GM21360 (cell line): Measurements from ENCODE around the gene STAP2.
"Not testable (repeated sequence)": the region's sequence is repeated elsewhere in the genome, so short reads cannot be mapped to it uniquely, and the experiment has no call there.

Source experiments
- ATAC-seq: cut with Tn5 transposase; IDR thresholded peaks from one replicate; pipeline ENCODE4 v1.9.1; 2021; ENCODE audit warnings: mild to moderate bottlenecking, moderate library complexity; ENCODE audit not compliant: unreplicated experiment

The STAP2 gene

DNA sequence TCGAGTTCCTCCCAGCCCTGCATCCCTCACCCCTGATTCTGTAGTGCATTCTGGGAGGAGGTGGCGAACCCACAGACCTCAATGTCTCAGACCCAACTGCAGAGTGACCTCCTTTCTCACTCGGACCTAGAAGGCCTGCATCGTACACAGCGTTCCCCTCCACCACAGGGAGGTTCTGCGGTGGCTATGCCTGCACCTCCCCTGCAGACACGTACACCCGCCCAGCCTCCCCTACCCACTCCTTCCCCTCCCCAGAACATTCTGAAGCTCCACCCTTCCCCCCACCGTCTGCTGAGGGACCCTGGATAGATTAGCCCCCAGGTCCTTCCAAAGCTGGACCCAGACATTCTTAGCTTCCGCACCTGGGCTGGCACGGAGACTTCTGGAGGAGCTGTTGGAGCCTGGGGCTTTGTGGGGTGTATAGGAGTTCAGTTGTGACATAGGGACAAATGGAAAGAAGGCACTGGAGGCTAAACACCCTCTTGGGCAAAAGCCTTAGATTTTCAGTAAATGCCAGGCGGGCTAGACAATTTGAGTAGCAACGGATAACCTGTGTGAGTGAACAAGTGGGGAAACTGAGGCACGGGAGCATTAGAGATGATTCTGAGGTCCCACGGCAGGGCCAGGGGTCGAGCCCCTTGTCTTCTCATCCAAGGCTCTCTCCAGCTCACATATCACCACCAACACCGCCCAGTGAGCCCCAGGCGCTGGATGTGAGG lies 34.6 kb downstream of the STAP2 start:
- ATAC-seq, result no peak

DNA sequence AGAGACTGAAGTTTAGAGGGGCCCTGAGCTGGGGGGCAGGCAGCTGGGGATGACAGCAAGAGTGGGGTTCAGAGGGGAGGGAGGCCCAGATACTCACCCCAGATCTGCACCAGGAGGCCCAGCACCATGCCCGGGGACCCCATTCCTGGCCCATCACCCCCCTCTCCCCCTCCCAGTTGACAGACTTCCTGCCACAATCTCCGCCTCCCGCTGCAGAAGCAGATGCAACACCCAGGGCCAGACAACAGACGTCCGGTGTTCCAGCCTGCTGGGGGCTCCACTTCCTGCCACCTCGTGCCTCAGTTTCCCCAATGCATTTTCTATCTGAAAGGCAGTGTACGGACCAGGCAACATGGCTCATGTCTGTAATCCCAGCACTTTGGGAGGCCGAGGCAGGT lies 36.4 kb downstream of the STAP2 start, which contains the start of gene TMIGD2:
TMIGD2 (minus strand) TSS at position 147 of the 398 bp plus-strand sequence; CDS start at position 143, 4 bp downstream.
- no peak for ATAC-seq

DNA sequence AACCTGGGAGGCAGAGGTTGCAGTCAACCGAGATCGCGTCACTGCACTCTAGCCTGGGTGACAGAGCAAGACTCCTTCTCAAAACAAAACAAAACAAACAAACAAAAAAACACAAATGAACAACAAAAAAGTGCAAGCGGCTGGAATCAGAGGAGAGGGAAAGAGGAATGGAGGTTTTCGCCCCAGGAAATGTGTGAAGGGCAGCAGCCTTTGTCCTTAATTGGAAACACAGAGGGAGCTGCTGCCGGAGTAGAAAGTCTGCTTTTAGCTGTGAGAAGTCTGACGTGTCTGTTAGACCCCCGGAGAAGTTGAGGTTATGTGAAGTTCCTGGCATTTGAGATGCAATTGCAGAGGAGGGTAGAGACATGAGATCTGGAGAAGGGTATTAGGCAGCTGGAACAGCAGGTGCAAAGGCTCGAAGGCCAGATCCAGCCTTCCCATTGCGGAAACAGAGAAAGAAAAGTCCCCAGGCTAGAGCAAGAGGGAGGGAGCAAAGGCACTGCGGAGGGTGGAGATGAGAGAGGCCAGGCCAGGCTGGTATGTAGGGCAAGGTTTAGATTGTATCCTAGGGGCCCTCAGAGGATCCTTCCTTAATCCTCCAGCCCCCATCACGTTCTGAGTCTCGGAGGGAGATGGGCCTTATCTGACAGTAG lies 36.9 kb downstream of the STAP2 start:
- ATAC-seq, result no peak

DNA sequence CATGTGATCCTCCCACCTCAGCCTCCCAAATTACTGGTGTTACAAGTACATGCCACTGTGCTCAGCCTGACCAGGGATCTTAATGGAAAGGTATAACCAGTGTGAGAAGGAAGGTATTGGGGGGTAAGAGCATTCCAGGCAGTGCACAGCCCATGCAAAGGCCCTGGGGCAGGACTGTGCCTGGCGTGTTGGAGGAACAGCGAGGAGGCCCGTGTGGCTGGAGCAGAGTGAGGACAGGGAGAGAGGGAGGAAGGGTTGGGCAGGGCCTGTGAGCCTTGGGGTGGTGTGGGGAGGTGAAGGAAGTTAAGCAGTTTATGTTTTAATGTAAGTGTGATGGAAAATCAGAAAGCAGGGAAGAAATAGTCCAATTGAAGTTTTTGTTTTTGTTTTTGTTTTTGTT lies 38.0 kb downstream of the STAP2 start:
- ATAC-seq, result no peak

DNA sequence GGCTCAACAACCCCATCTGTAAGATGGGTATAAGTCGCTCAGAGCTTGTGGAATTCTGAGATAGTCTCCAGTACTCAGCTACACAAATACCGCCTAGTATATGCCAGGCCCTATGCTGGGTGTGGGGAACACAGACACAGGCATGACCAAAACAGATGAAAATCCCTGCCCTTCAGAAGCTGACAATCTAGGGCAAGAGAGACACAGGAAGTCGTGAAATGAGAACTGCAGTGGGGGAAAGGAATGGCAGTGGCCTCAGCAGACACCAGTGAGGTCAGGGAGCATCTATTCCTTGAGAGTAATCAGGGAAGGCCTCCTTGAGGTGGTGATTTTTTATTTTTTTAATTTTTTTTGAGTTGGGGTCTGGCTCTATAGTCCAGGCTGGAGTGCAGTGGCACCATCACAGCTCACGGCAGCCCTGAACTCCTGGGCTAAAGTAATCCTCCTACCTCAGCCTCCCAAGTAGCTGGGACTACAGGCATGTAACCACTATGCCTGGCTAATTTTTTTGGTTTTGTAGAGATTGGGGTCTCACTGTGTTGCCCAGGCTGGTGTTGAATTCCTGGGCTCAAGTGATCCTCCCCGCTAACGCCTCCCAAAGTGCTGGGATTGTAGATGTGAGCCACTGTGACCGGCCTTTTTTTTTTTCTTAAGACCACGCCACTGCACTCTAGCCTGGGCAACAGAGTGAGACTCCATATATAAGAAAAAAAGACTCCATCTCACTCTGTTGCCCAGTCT lies 39.6 kb downstream of the STAP2 start:
- ATAC-seq, result no peak

DNA sequence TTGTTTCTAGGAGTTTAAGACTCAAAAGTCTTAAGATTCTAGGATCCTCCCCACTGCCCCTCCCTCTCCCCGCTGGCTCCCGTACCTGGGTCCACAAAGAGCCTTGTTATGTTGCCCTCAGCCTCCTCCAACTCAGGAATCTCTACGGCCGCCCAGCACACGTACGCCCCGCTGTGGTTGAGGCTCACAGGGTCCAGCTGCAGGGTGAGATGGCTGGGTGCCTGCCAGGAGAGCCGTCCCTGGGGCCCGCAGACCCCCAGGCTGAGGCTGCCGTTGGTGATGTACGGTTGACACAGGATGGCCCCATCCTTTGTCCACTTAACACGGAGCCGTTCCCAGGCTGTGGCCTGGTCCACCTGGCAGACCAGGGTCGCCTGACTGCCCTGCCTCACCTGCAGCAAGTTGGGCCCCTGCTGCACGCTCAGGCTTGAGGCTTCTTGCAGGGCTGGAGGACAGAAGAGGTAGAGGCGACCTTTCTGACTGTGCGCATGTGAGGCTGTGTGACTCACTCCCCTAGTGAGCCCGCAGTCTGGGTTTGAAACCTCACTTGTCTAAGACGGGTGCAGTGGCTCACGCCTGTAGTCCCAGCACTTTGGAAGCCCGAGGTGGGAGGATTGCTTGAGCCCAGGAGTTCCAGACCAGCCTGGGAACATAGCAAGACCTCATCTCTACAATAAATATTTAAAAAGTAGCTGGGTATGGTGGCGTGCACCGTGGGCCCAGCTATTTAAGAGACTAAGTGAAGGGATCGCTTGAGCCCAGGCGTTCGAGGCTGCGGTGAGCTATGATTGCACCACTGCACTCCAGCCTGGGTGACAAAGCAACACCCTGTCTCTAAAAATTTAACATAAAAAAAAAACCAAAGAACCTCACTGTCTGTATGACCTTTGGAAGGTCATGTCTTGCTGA lies 40.5 kb downstream of the STAP2 start:
- no peak for ATAC-seq

DNA sequence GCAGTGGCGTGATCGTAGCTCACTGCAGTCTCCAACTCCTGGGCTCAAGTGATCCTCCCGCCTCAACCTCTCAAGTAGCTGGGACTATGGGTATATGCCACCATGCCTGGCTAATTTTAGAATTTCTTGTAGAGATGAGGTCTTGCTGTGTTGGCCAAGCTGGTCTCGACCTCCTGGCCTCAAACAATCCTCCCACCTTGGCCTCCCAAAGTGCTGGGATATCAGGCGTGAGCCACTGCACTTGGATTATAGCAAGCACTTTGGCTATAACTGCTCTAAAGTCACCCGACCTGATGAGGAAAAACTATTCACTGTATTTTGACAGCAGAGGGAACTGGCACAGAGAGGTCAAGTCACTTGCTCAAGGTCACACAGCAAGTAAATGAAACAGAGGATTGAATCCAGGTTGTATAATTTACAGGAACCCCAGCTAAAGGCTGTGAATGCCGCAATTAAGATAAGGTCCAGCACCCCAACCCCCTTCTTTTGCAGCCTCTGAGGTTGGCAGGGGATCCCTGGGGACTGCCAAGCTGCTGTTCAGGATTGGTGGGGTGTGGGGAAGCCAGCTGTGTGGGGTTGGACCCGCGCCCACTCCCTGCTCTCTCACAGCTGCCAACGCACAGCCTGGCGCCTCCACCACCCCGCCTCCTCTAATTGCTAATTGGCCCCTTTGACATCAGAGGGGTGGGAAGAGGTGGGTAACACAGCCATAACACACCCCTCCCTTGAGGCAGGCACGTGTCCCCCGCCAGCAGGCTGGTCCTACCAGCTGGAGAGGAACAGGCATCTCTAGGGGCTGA lies 42.5 kb downstream of the STAP2 start:
- ATAC-seq, result no peak

DNA sequence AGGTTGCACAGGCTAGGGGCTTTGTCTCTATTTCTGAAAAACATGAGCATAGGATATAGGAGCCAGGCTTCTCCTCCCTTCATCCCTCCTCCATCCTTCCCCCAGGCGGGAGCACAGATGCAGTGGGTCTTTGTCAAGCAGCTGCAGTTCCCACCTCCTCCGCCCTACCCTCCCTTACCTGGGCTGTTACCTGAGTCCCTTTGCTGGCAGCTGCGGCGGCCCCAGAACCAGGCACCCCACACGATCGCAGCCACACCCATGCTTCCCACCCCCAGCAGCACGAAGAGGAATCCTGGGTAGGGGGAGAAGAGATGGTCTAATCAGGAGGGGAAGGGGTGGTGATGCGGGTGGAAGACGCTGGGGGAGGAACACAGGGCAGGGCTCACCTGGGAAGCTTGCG lies 44.2 kb downstream of the STAP2 start:
- no peak for ATAC-seq

DNA sequence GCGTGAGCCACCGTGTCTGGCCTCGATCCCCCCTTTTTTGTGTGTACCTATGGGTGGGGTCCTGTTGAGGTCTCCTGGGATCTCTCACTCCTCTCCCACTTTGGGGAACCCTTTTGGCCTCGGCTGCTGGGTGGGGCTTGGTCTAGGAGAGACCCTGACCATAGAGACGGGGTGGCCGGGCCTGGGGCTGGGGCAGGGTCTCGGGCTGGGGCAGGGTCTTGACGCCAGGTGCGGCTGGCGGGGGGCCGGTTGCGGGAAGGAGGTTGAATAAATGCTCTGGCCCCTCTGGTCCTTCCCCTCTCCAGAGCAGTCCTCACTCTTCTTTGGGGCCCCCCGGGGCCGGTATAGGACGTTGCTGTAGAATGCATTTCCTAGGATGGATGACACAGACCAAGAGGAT lies 46.1 kb downstream of the STAP2 start:
- no peak for ATAC-seq

DNA sequence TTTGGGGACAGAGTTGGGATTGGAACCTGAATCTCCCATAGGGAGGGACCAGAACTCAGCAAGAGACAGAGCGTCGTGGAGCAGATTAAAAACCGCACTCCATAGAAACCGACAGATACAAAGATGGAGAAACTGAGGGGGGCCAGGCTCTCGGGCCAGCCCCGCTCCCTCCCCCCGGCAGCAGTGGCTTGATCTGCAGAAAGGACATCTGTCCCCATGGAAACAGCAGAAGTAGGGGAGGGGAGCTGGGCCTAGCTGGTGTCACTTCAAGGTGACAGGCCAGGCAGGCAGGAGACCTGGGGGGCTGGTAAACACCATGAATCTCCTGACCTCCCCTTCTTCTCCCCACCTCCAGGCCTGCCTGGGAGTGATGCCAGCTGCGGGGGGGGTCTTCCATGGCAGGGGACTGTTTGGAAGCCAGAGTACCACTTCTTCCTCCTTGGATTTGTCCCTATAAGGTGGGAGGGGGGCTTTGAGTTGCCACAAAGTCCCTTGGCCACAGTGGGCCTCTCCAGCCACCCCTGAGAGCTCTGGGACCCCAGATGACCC lies 47.4 kb downstream of the STAP2 start:
- ATAC-seq, result no peak

DNA sequence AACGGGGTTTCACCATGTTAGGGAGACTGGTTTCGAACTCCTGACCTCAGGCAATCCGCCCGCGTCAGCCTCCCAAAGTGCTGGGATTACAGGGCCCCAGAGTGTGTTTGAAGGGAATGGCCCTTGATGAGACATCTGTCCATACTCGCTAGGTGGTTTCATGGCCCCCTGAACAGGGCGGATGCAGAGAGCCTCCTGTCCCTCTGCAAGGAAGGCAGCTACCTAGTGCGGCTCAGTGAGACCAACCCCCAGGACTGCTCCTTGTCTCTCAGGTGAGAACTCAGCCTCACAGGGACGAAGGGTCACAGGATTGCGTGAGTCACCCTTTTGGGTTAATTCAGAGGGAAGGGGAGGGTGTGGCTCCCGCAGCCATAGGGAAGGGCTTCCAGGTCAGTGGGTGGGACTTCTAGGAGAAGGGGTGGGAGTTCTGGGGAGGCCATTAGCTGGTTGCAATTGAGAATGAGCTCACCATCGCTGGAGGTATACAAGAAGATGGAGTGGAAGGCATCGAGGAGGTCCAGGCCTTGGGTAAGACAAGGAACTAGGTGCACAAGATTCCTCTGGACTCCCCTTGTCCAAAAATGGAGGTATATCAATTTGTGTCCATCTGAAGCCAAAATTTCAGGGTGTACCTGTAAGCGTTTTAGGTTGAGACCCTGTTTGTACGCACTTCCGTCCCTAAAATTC lies 50.4 kb downstream of the STAP2 start:
- no peak for ATAC-seq

DNA sequence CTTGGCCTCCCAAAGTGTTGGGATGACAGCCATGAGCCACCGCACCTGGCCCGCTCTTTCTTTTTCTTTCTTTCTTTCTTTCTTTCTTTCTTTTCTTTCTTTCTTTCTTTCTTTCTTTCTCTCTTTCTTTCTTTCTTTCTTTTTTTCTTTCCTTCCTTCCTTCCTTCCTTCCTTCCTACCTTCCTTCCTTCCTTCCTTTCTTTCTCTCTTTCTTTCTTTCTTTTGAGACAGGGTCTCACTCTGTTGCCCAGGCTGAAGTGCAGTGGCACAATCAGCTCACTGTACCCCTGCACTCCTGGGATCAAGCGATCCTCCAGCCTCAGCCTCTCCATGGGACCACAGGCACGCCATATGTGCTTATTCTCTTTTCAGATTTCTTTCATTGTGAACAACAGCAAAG lies 52.5 kb downstream of the STAP2 start:
- ATAC-seq, result not testable (repeated sequence)

DNA sequence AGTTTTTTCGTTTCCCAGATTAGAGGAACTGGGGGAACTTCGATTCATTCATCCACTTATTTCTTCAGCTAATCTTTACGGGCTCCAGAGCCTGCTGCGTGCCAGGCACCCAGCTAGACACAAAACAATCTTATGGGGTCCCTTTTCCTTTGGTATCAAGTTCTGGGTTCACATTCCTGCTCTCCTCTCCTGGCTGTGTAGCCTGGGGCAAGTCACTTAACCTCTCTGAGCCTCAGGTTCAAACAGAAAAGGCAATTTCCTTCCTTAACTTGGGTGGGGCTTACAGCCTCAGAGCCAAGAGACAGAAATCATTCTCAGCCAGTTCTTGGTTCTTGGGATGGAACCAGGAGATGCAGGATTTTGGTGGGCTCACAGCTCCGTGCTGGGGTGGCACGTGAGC lies 53.7 kb downstream of the STAP2 start:
- no peak for ATAC-seq

DNA sequence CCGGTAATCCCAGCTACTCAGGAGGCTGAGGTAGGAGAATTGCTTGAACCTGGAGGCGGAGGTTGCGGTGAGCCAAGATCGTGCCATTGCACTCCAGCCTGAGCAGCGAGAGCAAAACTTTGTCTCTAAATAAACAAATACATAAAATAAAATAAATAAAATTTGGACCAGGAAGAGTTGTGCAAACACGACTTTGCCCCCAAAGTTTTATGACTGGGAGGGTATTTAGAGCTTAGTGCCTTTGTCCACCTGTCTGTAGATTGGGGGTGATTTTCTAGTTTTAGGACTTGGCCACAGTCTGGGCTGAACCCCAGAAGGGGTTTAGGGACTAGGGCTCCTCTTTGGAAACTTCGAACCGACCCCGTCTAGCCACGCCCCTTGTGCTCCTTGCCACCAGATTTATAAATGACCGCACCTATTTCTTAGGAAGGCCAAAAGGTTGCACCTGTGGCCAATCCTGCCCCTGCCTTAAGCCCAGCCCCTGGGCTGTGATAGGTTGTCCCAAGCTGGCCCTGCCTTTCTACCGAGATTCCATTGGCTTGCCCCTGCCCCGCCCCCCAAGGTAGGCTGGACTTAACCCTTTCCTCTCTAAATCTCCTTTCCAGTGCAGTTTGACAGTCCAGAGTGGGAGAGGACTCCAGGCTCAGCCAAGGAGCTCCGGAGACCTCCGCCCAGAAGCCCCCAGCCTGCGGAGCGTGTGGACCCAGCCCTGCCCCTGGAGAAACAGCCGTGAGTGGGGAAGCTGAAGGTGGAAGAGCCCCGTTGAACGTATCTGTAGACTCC lies 54.3 kb downstream of the STAP2 start:
- ATAC-seq, result no peak

DNA sequence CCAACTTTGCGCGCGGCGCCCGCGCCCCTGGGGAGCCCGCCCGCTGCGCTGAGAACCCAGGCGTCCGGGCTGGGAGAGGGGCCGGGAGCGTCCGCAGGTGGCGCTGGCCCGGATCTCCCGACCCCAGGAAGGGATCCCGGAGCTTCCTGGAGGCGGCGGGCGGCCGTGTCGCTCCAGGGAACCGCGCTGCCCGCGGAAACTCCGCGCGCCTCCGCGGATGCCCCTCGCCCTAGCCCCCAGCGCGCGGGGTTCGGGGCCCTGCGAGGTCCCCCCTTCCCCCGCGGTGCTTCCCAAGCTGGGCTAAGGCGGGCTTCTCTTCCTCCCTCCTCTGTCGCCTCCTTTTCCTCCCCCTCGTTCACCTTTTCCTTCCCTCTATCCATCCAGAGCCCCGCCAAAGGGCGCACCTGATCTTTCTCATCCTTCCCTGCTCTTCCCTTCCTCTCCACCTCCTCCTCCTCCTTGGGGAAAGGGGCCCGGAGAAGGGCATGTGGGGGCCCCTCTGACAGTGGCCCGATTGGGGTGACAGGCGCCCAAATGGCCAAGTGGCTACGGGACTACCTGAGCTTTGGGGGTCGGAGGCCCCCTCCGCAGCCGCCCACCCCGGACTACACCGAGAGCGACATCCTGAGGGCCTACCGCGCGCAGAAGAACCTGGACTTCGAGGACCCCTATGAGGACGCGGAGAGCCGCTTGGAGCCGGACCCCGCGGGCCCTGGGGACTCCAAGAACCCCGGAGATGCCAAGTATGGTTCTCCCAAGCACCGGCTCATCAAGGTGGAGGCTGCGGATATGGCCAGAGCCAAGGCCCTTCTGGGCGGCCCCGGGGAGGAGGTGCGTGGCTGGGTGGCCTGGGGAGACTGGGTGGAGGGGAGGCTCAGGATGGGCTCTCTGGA lies 58.9 kb downstream of the STAP2 start:
- no peak for ATAC-seq

DNA sequence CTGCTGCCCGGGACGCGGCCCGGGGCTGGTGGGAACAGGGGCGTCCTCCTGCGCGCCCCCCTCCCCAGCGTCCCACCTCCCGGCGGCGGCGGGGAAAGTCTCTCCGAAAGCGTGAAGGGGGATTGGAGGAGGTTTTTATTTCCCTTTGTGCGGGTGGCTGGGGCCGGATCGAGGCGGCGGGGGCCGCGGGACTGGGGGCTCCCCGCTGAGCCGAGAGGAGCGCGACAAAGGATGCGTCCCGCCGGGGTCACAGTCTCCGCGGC lies 59.4 kb downstream of the STAP2 start:
- ATAC-seq, result no peak

DNA sequence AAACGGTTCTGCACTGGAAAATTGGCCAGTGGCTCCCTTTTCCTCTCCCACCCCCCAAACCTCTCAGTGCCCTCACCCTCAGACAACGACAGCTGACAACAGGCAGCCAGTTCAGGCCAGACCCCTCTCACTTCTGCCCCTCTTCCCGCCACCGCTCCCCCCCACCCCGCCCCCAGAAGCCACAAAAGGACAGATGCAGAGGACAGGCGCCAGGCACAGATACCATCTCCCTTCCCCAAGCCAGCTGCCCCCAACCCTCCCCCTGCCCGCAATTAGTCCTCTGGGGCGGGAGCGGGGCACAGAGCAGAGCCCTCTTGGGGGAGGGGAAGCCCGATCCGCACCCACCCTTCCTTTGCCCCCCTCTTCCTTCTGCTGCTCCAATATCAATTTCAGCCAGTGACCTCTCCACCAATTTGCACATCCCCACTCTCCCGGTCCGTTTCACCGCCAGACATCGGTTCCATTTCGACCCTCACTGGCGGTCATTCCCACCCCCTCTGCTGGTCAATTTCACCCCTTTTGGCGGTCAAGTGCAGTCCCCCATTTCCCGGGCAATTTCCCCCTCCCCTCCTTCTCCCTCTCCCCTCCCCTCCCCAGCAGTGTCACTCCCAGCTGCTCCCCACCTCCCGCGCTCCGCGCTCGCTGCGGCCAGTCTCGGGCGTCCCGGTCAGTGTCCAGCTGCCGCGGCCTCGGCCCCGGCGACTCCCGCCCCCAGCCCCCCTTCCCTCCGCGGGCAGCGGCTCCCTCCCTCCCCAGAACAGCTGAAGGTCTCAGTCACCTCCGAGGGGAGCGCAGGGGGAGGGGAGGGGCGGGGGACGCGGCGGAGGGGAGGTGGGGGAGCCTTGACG lies 60.0 kb downstream of the STAP2 start, which contains the start of gene SHD:
SHD (plus strand) TSS at position 848 of the 848 bp plus-strand sequence. CDS start 798 bp downstream, outside the sequence.
- no peak for ATAC-seq
